GM18861 (cell line): ENCODE measurements around the gene HNRNPAB.
"Not testable (repeated sequence)": the region's sequence is repeated elsewhere in the genome, so short reads cannot be mapped to it uniquely, and the experiment has no call there.

Experiments used
- ATAC-seq: cut with Tn5 transposase; IDR thresholded peaks from one replicate; pipeline ENCODE4 v1.9.1; 2021; ENCODE audit not compliant: unreplicated experiment

The HNRNPAB gene

DNA sequence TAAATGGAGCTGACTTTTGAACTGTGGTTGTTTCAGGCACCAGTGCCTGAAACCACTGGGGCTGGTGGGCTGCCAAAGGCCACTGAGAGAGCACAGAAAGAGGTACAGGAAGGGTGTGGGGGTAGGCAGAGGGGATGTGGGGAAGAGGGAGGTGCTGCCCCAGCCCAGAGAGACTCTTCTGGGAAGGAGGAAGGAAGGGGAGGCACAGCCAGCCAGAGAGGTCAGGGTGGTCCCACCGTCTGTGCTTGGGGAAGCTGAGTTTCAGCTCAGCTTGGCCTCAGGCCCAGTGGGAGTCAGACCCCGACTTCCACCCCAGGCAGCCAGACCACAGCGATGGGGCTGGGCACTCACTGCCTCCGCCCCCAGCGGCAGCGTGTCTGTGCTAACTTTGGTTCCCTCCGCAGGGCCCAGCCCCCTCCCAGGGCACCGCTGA, 36.9 kb downstream of the HNRNPAB start:
- ATAC-seq, result no peak

DNA sequence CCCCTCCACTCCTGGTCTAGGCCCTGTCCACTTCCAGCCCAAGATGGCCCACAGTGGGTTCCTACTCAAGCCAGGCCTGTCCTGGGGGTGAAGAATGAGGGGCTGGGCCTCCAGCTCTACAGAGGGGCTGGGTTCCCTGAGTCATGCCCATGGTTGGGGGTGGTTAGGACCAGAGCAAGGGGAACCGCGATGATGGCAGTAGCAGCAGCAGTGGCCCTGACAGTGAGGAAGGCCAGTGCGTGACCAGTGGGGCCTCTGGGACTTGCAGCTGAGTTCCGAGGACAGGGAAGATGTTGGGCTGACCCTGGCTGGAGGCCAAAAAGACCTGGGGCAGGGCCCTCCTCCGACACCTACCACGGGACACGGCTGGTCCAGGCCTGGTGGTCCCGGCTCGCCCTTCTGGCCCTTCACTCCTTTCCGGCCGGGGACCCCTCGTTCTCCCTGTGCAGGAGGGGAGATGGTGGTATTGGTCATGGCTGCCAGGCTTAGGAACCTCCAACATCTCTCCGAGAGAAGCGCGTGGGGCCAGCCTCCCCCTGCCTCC, 37.4 kb downstream of the HNRNPAB start:
- no peak for ATAC-seq

DNA sequence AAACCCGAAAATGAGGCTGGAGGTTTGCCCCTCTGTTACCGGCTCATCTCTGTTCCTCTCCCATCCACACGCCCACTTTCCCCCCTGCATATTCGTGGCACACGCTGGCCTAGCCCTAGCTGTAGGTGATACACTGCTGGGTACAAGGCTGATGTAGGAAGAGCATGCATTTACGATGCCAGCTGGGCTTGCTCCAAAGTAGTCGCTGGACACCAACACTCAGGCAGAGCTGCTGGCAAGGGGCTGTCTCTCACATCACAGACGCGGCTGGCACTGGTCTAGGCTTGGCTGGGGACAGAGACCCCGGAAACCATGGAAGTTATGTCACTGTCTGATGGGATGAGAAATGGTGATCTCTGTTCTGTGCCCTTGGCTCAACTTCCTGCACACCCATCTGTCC, 38.1 kb downstream of the HNRNPAB start:
- no peak for ATAC-seq

DNA sequence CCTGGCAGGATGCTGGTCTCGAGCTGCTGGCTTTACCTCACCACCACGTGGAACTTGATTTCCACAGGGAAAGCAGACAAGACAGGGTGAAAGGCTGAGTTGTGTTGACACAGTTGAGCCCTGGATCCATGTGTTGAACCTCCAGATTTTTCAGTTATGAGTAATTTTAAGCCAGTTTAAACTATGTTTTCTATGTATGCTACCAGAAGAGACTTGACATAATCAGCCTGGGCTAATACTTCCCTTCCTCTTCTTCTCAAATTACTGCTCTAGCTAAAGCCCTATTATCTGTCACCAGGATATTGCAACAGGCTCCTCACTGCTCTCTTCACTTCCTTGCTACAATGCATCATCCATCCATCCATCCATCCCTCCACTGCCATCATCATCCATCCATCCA, 40.2 kb downstream of the HNRNPAB start:
- no peak for ATAC-seq

DNA sequence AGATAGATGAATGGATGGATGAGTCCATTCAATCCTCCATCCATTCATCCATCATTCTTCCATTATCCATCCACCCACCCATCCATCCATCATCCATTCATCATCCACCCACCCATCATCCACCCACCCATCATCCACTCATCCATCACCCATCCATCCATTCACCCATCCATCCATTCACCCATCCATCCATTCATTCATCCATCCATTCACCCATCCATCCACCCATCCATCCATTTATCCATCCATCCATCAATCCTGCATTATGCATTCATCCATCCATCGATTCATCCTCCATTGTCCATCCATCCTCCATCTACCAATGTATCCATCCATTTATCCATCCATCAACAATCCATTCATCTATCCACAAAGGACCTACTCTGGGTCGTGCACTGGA, 41.1 kb downstream of the HNRNPAB start:
- ATAC-seq, result no peak

DNA sequence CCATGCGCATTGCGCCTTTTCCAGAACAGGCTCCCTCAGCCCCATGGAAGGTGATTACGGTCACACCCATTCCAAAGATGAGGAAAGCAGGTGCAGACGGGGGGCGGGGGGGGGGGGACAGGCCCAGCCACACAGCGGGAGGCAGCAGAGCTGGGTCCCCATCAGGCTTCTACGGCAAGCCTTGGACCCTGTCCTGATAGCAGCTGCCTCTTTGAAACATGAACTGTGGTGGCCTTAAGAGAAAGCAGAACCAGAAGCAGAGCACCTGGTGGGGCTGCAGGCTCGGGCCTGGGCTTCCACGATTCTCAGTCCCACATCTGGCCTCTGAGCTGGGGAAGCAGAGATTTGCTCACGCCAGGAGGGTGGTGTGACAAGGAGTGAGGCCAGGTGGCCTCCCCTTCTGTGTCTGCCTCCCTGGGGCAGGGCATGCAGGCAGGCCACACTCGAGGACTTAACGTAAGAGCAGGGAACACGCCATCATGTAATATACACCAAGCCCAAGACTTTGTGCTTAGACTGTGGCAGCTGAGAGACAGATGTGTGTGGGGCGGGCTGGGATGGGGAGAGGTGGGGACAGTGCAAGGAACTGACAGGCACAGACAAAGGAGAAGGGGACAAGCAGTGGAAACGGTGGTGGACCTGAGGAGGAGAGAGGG, 42.4 kb downstream of the HNRNPAB start:
- ATAC-seq, result no peak

DNA sequence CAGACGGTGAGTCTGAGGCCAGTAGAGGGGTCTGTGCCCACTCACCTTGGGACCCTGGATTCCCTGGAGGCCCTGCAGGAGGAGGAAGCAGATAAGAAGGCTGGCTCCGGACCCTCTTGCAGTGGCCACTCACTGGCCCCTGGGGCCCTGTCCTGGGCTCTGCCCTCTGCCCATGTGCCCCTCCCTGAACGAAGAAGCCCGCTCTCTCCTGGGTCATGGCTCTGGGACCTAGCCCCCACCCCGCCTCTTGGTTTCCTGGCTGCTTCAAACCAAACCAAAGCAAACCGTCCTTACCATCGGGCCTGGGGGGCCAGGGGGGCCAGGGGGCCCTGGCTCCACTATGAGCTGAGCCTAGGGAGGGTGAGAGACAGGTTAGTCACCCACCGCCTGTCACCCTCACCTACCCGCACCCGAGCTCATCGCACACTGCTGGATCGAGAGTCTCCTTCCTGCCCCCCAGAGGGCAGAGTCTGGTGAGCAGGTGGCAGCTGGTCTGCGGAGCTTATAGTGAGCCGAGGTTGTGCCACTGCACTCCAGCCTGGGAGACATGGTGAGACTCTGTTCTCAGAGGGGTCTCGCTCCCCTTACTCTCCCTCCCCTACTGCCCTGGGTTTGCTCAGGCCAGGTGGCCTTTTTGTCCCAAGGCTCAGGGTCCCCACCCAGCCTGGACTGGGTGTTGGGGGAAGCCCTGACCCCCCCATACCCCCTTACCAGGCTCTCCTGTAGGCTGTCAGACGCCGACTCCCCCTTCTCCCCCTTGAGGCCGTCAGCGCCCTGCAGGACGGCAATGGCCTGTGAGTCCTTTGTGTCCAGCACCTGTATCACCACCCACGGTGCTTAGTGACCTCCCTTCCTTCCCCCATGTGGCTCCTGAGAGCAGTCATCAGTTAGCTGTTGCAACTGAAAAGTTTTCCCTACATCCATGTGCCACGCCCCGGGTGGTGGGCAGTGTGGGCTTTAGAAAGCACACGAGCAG, 43.4 kb downstream of the HNRNPAB start:
- ATAC-seq, result no peak

DNA sequence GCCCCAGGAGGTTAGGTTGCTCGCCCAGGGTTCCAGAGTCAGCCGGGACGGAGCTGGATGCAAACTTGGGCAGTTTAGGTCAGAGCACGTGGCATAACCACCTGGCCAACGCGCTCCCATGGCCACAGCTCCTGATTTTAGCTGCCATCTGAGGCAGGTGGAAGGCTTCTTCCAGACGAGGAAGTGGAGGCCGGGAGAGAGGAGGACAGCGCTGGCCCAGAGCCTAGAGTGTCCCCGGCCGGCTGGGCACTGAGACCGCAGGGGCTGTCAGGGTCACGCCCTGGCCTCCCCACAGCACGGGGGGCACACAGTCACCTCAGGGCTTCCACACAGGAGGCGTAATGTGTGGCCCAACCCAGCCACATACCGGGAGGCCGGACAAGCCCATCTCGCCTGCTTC, 44.4 kb downstream of the HNRNPAB start:
- no peak for ATAC-seq

DNA sequence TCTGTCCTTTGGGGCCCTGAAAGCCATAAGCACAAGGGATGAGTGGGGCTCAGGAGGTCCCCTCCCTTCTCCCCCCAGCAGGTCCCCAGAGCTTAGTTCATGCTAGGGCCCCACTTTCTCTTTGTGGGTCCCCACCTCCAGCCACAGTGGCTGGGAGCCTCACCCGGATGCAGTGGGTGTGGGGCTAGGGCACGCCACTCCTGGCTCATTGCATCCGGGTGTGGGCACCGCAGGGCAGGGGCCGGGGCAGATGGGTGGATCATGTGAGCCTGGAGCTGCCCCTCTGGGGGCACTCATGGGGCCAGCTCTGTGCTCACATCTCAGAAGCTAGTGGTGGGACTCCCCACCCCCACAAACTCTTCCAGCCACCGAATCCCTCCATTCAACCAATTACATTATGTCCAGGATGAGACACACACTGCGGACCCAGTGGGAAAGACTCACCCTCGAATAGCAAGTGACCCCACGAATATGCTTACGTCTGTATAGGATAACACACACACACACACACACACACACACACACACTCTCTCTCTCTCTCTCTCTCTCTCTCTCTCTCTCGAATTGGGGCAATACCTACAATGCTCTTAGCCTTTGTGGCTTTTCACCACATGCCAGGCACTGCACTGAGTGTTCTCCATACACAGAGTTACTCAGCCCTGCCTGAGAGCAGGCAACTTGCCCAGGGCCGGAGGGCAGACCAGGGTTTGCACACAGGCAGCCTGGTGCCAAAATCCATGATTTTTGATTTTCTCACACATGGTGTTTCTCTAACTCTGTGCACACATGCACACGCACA, 45.1 kb downstream of the HNRNPAB start:
- ATAC-seq, result no peak

DNA sequence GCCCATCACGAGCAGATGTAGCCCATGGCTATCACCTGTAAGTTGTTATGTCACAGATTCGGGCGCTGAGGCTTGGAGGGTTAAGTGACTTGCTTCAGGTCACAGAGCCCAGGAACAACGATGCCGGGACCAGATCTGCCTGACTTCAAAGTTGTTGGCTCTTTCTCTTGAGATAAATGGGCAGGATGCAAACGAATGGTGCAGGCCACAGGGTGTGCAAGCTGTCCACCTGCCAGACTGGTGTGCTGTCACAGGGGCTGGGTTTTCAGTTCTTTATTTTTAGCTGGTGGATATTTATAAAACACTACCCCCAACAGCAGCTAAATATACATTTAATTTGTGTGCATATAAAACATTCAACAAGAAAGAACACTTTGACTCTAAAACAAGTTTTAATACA, 45.9 kb downstream of the HNRNPAB start:
- ATAC-seq, result no peak

DNA sequence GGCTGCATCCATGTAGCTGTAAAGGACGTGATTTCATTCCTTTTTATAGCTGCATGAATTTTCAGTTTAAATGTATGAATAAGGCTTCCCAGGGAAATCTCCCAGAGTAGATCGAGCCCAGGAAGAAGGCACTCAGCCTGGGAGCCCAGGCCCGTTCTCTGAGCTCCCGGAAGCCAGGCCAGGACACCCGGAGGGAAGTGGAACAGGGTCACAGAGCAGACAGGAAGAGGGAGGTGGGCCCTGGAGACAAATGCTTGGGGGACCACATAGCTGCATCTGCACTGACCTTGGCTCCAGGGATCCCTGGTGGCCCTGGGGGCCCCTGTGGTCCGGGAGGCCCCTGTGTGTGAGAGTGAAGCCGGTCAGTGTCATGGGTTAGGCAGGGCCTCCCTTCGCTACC, 47.9 kb downstream of the HNRNPAB start:
- no peak for ATAC-seq

DNA sequence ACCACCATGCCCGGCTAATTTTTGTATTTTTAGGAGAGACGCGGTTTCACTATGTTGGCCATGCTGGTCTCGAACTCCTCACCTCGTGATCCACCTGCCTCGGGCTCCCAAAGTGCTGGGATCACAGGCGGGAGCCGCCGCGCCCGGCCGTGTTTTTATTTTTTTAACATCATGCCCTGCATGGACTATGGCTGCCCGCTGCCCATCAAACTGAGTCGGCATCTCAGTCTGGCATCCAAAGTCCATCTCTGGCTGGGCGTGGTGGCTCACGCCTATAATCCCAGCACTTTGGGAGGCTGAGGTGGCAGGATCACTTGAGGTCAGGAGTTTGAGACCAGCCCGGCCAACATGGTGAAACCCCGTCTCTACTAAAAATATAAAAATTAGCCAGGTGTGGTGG, 49.3 kb downstream of the HNRNPAB start:
- not testable (repeated sequence) for ATAC-seq

DNA sequence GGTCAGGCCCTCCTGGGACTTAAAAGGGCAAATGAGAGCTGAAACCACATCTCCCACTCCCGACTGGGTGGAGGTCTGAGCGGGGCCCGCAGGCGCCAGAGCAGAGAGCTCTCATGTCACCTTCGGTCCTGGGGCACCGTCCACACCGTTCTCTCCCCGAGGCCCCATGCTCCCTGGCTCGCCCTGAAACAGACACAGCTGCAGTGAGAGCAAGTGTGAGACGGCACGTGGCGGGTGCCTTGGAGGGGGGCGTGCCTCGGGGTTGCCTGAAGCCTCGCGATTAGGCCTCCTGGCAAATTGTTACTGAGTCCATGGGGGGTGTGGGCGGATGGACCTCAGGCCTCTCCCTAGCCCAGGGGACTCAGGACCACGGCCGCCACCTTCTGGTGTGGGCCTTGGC, 52.4 kb downstream of the HNRNPAB start:
- no peak for ATAC-seq

DNA sequence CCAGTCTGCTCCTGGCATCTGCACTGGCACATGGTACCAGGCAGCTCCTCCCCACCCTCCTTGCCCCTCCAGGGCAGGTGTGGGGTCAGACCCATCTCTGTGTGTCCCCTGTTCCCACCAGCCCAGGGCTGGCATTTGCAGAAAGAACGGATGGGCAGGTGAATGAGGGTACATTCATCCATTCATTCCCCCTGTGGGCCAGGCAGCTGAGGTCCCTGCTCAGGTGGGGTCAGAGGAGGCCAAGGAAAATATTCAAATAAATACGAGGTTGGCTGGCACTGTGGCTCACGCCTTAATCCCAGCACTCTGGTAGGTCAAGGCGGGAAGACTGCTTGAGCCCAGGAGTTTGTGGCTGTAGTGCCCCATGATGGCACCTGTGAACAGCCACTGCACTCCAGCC, 53.3 kb downstream of the HNRNPAB start:
- no peak for ATAC-seq

DNA sequence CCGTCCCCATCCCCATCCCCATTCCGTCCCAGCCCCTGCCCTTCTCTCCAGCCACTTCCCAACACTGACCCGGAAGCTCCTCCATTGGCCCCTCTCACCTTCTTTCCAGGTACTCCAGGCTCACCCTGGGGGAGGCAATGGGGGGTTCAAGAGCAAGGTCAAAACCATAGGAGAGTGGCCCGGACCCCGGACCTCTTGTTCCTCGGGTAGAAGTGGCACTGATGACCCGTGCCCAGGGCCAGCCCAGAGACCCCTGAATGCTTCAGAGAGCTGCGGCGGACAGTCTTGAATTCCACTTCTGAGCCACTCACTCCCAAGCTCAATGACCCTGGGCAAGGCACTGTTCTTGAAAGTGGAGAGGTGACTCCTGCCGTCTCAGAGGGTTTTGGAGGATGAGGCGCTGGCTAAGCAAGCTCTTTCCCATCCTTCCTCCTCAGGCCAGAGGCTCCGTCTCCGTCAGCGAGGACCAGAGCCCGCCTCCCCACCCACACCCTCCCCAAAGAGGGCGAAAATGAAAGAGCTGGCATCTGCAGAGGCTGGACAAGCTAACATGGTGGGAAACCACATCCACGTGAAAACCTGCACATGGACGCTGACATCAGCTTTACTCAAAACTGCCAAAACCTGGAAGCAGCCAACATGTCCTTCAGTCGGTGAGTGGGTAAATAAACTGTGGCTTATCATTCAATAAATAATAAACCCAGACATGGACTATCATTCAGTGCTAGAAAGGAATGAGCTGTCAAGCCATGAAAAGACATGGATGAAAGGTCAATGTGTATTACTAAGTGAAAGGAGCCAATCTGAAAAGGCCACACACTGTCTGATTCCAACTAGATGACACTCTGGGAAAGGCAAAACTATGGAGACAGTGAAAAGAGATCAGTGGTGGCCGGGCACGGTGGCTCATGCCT, 55.5 kb downstream of the HNRNPAB start:
- no peak for ATAC-seq
